Measurements from ENCODE around the gene PRICKLE4.

Gene PRICKLE4

GRCh38 chr6:41744236-41744787 lies 36.3 kb upstream of the PRICKLE4 start:
- Histone ChIP-seq H3K4me2 (ENCODE audit: low read depth, low read length, poor library complexity, severe bottlenecking) (no peak overlapping the region), H3K4me3 (ENCODE audit: low read length, poor library complexity, severe bottlenecking) (no peak overlapping the region), H3K79me2 (ENCODE audit: insufficient read depth, low read length) (no peaks in the 10 kb centered on the region), H3K9me2 (replicated peaks; ENCODE audit: low read depth, low read length) (no peaks in the 10 kb centered on the region), H4K20me1 (ENCODE audit: insufficient read depth, low read length, poor library complexity, severe bottlenecking) (no peaks in the 10 kb centered on the region), H3K9me3 (ENCODE audit: insufficient read depth, low read depth, low read length) (no peaks in the 10 kb centered on the region), H3K27me3 (ENCODE audit: insufficient read depth, low read length, poor library complexity, severe bottlenecking) (no peaks in the 10 kb centered on the region), H2AFZ (ENCODE audit: low read length) (no peak overlapping the region), H3K36me3 (ENCODE audit: insufficient read depth, low read length) (no peaks in the 10 kb centered on the region), H3K4me1 (ENCODE audit: insufficient read depth, low read length, poor library complexity, severe bottlenecking) (no peaks in the 10 kb centered on the region), H3K9ac (ENCODE audit: low read depth, low read length, poor library complexity, severe bottlenecking) (no peak overlapping the region), H3F3A (ENCODE audit: low read depth) (no peaks in the 10 kb centered on the region)
- TF ChIP-seq CTCF (conservative IDR thresholded peaks at IDR 0.05; ENCODE audit: low read length) = no peak
- no peak for TF ChIP-seq EZH2phosphoT487 (IDR thresholded peaks at IDR 0.05; ENCODE audit: borderline replicate concordance)

- Histone ChIP-seq H3K9me3 (ENCODE audit: insufficient read depth, low read depth, low read length) (no peaks in the 10 kb centered on the region), H3K4me3 (ENCODE audit: low read length, poor library complexity, severe bottlenecking) (no peak overlapping the region), H3K79me2 (ENCODE audit: insufficient read depth, low read length) (no peaks in the 10 kb centered on the region), H3F3A (ENCODE audit: low read depth) (no peaks in the 10 kb centered on the region), H3K9ac (ENCODE audit: low read depth, low read length, poor library complexity, severe bottlenecking) (no peak overlapping the region), H3K9me2 (replicated peaks; ENCODE audit: low read depth, low read length) (no peaks in the 10 kb centered on the region), H2AFZ (ENCODE audit: low read length) (no peak overlapping the region), H4K20me1 (ENCODE audit: insufficient read depth, low read length, poor library complexity, severe bottlenecking) (no peaks in the 10 kb centered on the region), H3K4me1 (ENCODE audit: insufficient read depth, low read length, poor library complexity, severe bottlenecking) (no peaks in the 10 kb centered on the region), H3K4me2 (ENCODE audit: low read depth, low read length, poor library complexity, severe bottlenecking) (no peak overlapping the region), H3K36me3 (ENCODE audit: insufficient read depth, low read length) (no peaks in the 10 kb centered on the region), H3K27me3 (ENCODE audit: insufficient read depth, low read length, poor library complexity, severe bottlenecking) (no peaks in the 10 kb centered on the region)
- TF ChIP-seq EZH2phosphoT487 (IDR thresholded peaks at IDR 0.05; ENCODE audit: borderline replicate concordance) (no peak), CTCF (conservative IDR thresholded peaks at IDR 0.05; ENCODE audit: low read length) (no peak)
These were observed 34.5 kb upstream of the PRICKLE4 start for GRCh38 chr6:41746107-41746506.

GRCh38 chr6:41747256-41748101 lies 33.1 kb upstream of the PRICKLE4 start, which contains the start of gene PGC:
Gene PGC, minus strand, starts transcription at chr6:41747397. Its CDS starts 63 bp downstream, at chr6:41747334.
- no peaks in the 10 kb centered on the region for H3K27me3 ChIP-seq (ENCODE audit: insufficient read depth, low read length, poor library complexity, severe bottlenecking)
- no peaks in the 10 kb centered on the region for H3K79me2 ChIP-seq (ENCODE audit: insufficient read depth, low read length)
- H3F3A ChIP-seq (ENCODE audit: low read depth) = no peaks in the 10 kb centered on the region
- H3K9me2 ChIP-seq (replicated peaks; ENCODE audit: low read depth, low read length) = no peaks in the 10 kb centered on the region
- no peak within 1 kb of the TSS for H3K4me3 ChIP-seq (ENCODE audit: low read length, poor library complexity, severe bottlenecking)
- no peaks in the 10 kb centered on the region for H3K36me3 ChIP-seq (ENCODE audit: insufficient read depth, low read length)
- H2AFZ ChIP-seq (ENCODE audit: low read length) = no peak within 1 kb of the TSS
- no peak within 1 kb of the TSS for H3K9ac ChIP-seq (ENCODE audit: low read depth, low read length, poor library complexity, severe bottlenecking)
- H3K9me3 ChIP-seq (ENCODE audit: insufficient read depth, low read depth, low read length) = no peaks in the 10 kb centered on the region
- no peak for TF ChIP-seq CTCF (conservative IDR thresholded peaks at IDR 0.05; ENCODE audit: low read length)
- no peak for TF ChIP-seq EZH2phosphoT487 (IDR thresholded peaks at IDR 0.05; ENCODE audit: borderline replicate concordance)
- no peaks in the 10 kb centered on the region for H4K20me1 ChIP-seq (ENCODE audit: insufficient read depth, low read length, poor library complexity, severe bottlenecking)
- H3K4me2 ChIP-seq (ENCODE audit: low read depth, low read length, poor library complexity, severe bottlenecking) = no peak within 1 kb of the TSS
- no peaks in the 10 kb centered on the region for H3K4me1 ChIP-seq (ENCODE audit: insufficient read depth, low read length, poor library complexity, severe bottlenecking)
